ENCODE data around the gene KDM3A. TPM values are rescaled to one million over a fixed set of nuclear protein-coding genes. Genes with fewer than 3 reads are reported as not detected.

The KDM3A gene
- total RNA-seq, 1 donor from 2014 or later, result 76.2 TPM

- DNase-seq (ENCODE audit: low read depth) (no peak), FAIRE-seq (no peak)
- H3K36me3 ChIP-seq (ENCODE audit: insufficient read depth, low read length), result no peaks in the 10 kb centered on the region
- Mint-ChIP-seq H3K4me1 (ENCODE audit: low read depth, unreplicated experiment) (no peaks in the 10 kb centered on the region), H3K27ac (ENCODE audit: unreplicated experiment) (no peak overlapping the region), H3K4me3 (ENCODE audit: unreplicated experiment) (no peak overlapping the region), H3K9me3 (ENCODE audit: unreplicated experiment) (no peaks in the 10 kb centered on the region), H3K36me3 (ENCODE audit: low read depth, unreplicated experiment) (no peaks in the 10 kb centered on the region), H3K27me3 (ENCODE audit: low read depth, unreplicated experiment) (no peaks in the 10 kb centered on the region)
- H3K79me2 ChIP-seq (ENCODE audit: insufficient read depth, low read length), result no peaks in the 10 kb centered on the region
- no peak overlapping the region for H3K9ac ChIP-seq (ENCODE audit: low read length)
- peaks cover 8% of the 10 kb centered on the region for H3K27me3 ChIP-seq (ENCODE audit: insufficient read depth, low read length)
- H3K27ac ChIP-seq (ENCODE audit: low read depth, low read length), result no peak overlapping the region
- TF ChIP-seq EZH2 (IDR thresholded peaks at IDR 0.05; ENCODE audit: insufficient read depth, low read length) (no peak), CTCF (IDR thresholded peaks at IDR 0.05; ENCODE audit: insufficient read depth, low read depth, low read length) (no peak)
- no peak overlapping the region for H3K4me2 ChIP-seq (ENCODE audit: low read length)
- H3K4me1 ChIP-seq (ENCODE audit: insufficient read depth, low read length), result no peaks in the 10 kb centered on the region
- H3K4me3 ChIP-seq (ENCODE audit: insufficient read depth, low read depth, low read length), result no peak overlapping the region
- H2AFZ ChIP-seq (ENCODE audit: low read depth, low read length), result no peak overlapping the region
- H4K20me1 ChIP-seq (ENCODE audit: insufficient read depth, low read length), result no peaks in the 10 kb centered on the region
- H3K9me3 ChIP-seq (ENCODE audit: insufficient read depth, low read depth, low read length), result no peaks in the 10 kb centered on the region
These were observed 30.6 kb upstream of the KDM3A start for GRCh38 chr2:86410581-86410980.

GRCh38 chr2:86411396-86411795 is 29.8 kb upstream of the KDM3A start:
- Mint-ChIP-seq H3K4me3 (ENCODE audit: unreplicated experiment) (no peak overlapping the region), H3K27me3 (ENCODE audit: low read depth, unreplicated experiment) (no peaks in the 10 kb centered on the region), H3K27ac (ENCODE audit: unreplicated experiment) (no peak overlapping the region), H3K36me3 (ENCODE audit: low read depth, unreplicated experiment) (no peaks in the 10 kb centered on the region), H3K9me3 (ENCODE audit: unreplicated experiment) (no peaks in the 10 kb centered on the region), H3K4me1 (ENCODE audit: low read depth, unreplicated experiment) (no peaks in the 10 kb centered on the region)
- Histone ChIP-seq H3K27me3 (ENCODE audit: insufficient read depth, low read length) (peaks cover 8% of the 10 kb centered on the region), H3K9me3 (ENCODE audit: insufficient read depth, low read depth, low read length) (no peaks in the 10 kb centered on the region), H3K4me3 (ENCODE audit: insufficient read depth, low read depth, low read length) (no peak overlapping the region), H3K36me3 (ENCODE audit: insufficient read depth, low read length) (no peaks in the 10 kb centered on the region), H3K9ac (ENCODE audit: low read length) (no peak overlapping the region), H3K79me2 (ENCODE audit: insufficient read depth, low read length) (no peaks in the 10 kb centered on the region), H3K4me1 (ENCODE audit: insufficient read depth, low read length) (no peaks in the 10 kb centered on the region), H4K20me1 (ENCODE audit: insufficient read depth, low read length) (no peaks in the 10 kb centered on the region), H2AFZ (ENCODE audit: low read depth, low read length) (no peak overlapping the region), H3K27ac (ENCODE audit: low read depth, low read length) (no peak overlapping the region), H3K4me2 (ENCODE audit: low read length) (no peak overlapping the region)
- no peak for FAIRE-seq
- TF ChIP-seq CTCF (IDR thresholded peaks at IDR 0.05; ENCODE audit: insufficient read depth, low read depth, low read length) (no peak), EZH2 (IDR thresholded peaks at IDR 0.05; ENCODE audit: insufficient read depth, low read length) (no peak)
- DNase-seq (ENCODE audit: low read depth), result no peak

- DNase-seq (ENCODE audit: low read depth) (no peak), FAIRE-seq (no peak)
- no peak overlapping the region for H3K27ac ChIP-seq (ENCODE audit: low read depth, low read length)
- no peak overlapping the region for H3K4me2 ChIP-seq (ENCODE audit: low read length)
- peaks cover 8% of the 10 kb centered on the region for H3K27me3 ChIP-seq (ENCODE audit: insufficient read depth, low read length)
- Mint-ChIP-seq H3K4me3 (ENCODE audit: unreplicated experiment) (no peak overlapping the region), H3K36me3 (ENCODE audit: low read depth, unreplicated experiment) (no peaks in the 10 kb centered on the region), H3K27me3 (ENCODE audit: low read depth, unreplicated experiment) (no peaks in the 10 kb centered on the region), H3K9me3 (ENCODE audit: unreplicated experiment) (no peaks in the 10 kb centered on the region), H3K27ac (ENCODE audit: unreplicated experiment) (no peak overlapping the region), H3K4me1 (ENCODE audit: low read depth, unreplicated experiment) (no peaks in the 10 kb centered on the region)
- H3K9ac ChIP-seq (ENCODE audit: low read length), result no peak overlapping the region
- no peak overlapping the region for H2AFZ ChIP-seq (ENCODE audit: low read depth, low read length)
- no peaks in the 10 kb centered on the region for H3K9me3 ChIP-seq (ENCODE audit: insufficient read depth, low read depth, low read length)
- H3K36me3 ChIP-seq (ENCODE audit: insufficient read depth, low read length), result no peaks in the 10 kb centered on the region
- H3K79me2 ChIP-seq (ENCODE audit: insufficient read depth, low read length), result no peaks in the 10 kb centered on the region
- H4K20me1 ChIP-seq (ENCODE audit: insufficient read depth, low read length), result no peaks in the 10 kb centered on the region
- H3K4me3 ChIP-seq (ENCODE audit: insufficient read depth, low read depth, low read length), result no peak overlapping the region
- no peaks in the 10 kb centered on the region for H3K4me1 ChIP-seq (ENCODE audit: insufficient read depth, low read length)
- TF ChIP-seq EZH2 (IDR thresholded peaks at IDR 0.05; ENCODE audit: insufficient read depth, low read length) (no peak), CTCF (IDR thresholded peaks at IDR 0.05; ENCODE audit: insufficient read depth, low read depth, low read length) (no peak)
These were observed 29.2 kb upstream of the KDM3A start for GRCh38 chr2:86412007-86412406.

Data from astrocyte (in vitro differentiated cells and primary cell).